Smooth muscle cell of the brain vasculature (primary cell): Measurements from ENCODE around the gene AFAP1L2.
A peak's percentile ranks its signal among the peaks of the same experiment; 100 is the strongest.

Experiments used
- DNase-seq: peaks from one replicate; pipeline ENCODE4 v3.0.0-alpha.2; 2012; ENCODE audit warnings: low read depth, low spot score

Gene AFAP1L2

GRCh38 chr10:114311023-114311422 is 93.3 kb downstream of the AFAP1L2 start:
- no peak for DNase-seq

GRCh38 chr10:114310346-114310745 is 94.0 kb downstream of the AFAP1L2 start:
- no peak for DNase-seq

- DNase-seq = no peak
Observed at GRCh38 chr10:114309364-114309651, 95.0 kb downstream of the AFAP1L2 start.

GRCh38 chr10:114308531-114309363 is 95.6 kb downstream of the AFAP1L2 start:
- DNase-seq = no peak

GRCh38 chr10:114307731-114308130 is 96.6 kb downstream of the AFAP1L2 start:
- no peak for DNase-seq

GRCh38 chr10:114306116-114306973 is 98.0 kb downstream of the AFAP1L2 start:
- peak; percentile 72 for DNase-seq

- DNase-seq = no peak
Observed at GRCh38 chr10:114305521-114305925, 98.8 kb downstream of the AFAP1L2 start.

GRCh38 chr10:114304571-114305421 is 99.5 kb downstream of the AFAP1L2 start:
- no peak for DNase-seq

GRCh38 chr10:114304017-114304570 is 100.2 kb downstream of the AFAP1L2 start:
- peak; percentile 80 for DNase-seq

GRCh38 chr10:114303556-114303955 is 100.7 kb downstream of the AFAP1L2 start:
- DNase-seq = no peak

- no peak for DNase-seq
Observed at GRCh38 chr10:114301951-114302710, 102.2 kb downstream of the AFAP1L2 start.

GRCh38 chr10:114301177-114301576 is 103.1 kb downstream of the AFAP1L2 start:
- no peak for DNase-seq

GRCh38 chr10:114300036-114300645 is 104.2 kb downstream of the AFAP1L2 start:
- no peak for DNase-seq

GRCh38 chr10:114297136-114297705 is 107.1 kb downstream of the AFAP1L2 start:
- DNase-seq = no peak

- no peak for DNase-seq
Observed at GRCh38 chr10:114295393-114295792, 108.9 kb downstream of the AFAP1L2 start.

- DNase-seq = no peak
Observed at GRCh38 chr10:114294549-114294948, 109.8 kb downstream of the AFAP1L2 start.

- DNase-seq = no peak
Observed at GRCh38 chr10:114293075-114293474, 111.2 kb downstream of the AFAP1L2 start.

GRCh38 chr10:114291516-114291915 is 112.8 kb downstream of the AFAP1L2 start:
- DNase-seq = no peak

GRCh38 chr10:114291076-114291475 is 113.2 kb downstream of the AFAP1L2 start:
- DNase-seq = no peak

- no peak for DNase-seq
Observed at GRCh38 chr10:114290038-114290437, 114.3 kb downstream of the AFAP1L2 start.
